ENCODE measurements around the gene FOXP1.

DNA sequence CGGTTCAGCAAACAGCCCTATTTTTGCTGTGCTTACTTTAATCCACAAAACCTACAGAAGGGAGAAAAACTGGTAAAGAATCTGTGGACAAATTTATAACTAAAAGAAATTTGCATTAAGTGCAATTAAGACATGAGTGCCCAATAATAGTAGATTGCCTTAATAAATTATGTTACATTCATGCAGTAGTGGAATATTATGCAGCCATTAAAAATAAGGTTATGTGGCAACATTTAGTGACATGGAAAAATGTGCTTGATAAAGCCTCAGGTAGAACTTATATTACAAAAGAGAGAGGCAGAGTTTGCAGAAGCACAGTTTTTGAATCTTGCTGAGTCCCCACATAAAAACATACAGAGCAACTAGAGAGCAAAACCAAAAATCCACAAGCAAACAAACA is 253.0 kb downstream of the FOXP1 start:
- TF ChIP-seq CTCF (IDR thresholded peaks at IDR 0.05; ENCODE audit: low read depth, low read length, missing input control) = no peak
- TF ChIP-seq, protein P1, sequence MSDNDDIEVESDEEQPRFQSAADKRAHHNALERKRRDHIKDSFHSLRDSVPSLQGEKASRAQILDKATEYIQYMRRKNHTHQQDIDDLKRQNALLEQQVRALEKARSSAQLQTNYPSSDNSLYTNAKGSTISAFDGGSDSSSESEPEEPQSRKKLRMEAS (IDR thresholded peaks at IDR 0.05) = no peak
